Omental fat pad (tissue), 4 donors: ENCODE results near the gene GPC6. TPM values are rescaled to one million over a fixed set of nuclear protein-coding genes. Genes with fewer than 3 reads are reported as not detected.

Experiments
- ATAC-seq: fragments of 150-250 bp; one replicate; pipeline ENCODE4 v1.9.1; 2016; ENCODE audit warnings: mild to moderate bottlenecking, moderate library complexity; ENCODE audit not compliant: low FRiP score
- DNase-seq: peaks from one replicate; pipeline ENCODE4 v3.0.0-alpha.2; 2019; ENCODE audit warnings: low spot score
- CTCF ChIP-seq, 3 donors: fragments of 450-650 bp; IDR thresholded peaks; one replicate each; pipeline ENCODE4 v1.5.1; 2016 to 2017; ENCODE audit warnings: antibody characterized with exemption in 3 of 3, mild to moderate bottlenecking in 3 of 3, moderate library complexity in 2 of 3
- total RNA-seq, 4 donors: library from RNA; depleted of rRNA; stranded (reverse); fragments of >200 nt; gene quantifications; one replicate each; pipeline ENCODE4 v1.1.0, GENCODE V29; 2016

GPC6 gene
- total RNA-seq, 4 donors from 2014 or later = 9.2 to 24.4 (median 16.4) TPM

- DNase-seq = no peak
- TF ChIP-seq CTCF (IDR thresholded peaks at IDR 0.05) = no peak
- ATAC-seq = no peak
These were observed 985.6 kb downstream of the GPC6 start for GRCh38 chr13:94212196-94212595.

GRCh38 chr13:94214121-94214520 lies 987.5 kb downstream of the GPC6 start:
- ATAC-seq (no peak), DNase-seq (no peak)
- no peak for TF ChIP-seq CTCF (IDR thresholded peaks at IDR 0.05)

DNA sequence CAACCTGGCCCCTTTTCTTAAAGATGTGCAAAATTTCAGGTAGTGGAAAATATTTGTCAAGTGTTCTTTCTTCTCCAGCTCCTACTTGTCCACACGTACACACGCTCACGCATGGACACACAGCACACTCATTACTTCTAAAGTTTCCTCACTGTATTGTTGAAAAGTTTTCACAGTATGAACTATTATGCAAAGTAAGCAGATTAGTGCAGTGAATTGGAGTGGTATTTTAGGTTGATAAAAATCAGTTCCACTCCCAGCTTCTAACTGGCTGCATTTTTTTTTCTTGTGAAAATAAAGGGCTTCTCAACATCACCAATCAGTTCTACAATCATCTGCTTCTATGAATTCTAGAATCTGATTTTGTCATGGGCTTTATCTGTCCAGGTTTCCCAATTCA lies 988.4 kb downstream of the GPC6 start:
- ATAC-seq (no peak), DNase-seq (no peak)
- no peak for TF ChIP-seq CTCF (IDR thresholded peaks at IDR 0.05)

DNA sequence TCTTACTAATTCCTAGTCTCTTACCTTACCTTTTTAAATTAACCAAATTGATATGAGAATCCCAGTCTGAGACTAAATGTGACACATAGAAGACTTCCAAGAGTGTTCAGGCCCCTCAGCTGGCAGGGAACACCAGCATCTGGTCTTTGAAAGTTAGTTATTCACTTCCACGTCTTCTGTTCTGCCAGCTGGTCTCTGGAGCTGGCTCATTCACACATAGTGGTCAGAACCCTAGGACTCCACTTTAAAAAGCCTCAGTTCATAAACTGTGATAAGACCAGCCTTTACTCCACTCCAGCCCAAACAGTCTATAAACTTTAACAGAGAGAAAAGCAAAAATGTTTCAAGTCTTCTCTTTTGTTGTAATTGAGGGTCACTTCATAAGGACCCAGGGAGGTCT lies 989.9 kb downstream of the GPC6 start:
- DNase-seq (no peak), ATAC-seq (no peak)
- TF ChIP-seq CTCF (IDR thresholded peaks at IDR 0.05) = no peak

DNA sequence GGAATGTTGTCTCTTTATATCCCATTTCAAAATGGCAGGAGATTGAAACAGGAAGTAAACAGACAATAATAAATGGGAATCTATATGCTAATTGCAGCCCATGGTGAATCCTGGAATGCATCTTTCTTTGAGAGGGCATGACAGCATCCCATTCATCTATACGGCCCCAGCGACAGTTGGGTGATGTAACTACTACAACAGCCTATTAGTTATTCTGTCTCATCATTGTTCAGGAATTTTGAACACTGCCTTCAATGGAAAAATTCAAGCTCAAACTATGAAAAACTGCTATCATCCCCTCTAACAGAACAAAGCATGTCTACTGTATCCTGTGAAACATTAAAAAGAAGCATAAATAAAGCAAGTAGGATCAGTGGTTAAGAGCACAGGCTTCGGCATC lies 990.8 kb downstream of the GPC6 start:
- no peak for DNase-seq
- TF ChIP-seq CTCF (IDR thresholded peaks at IDR 0.05) = no peak
- no peak for ATAC-seq

DNA sequence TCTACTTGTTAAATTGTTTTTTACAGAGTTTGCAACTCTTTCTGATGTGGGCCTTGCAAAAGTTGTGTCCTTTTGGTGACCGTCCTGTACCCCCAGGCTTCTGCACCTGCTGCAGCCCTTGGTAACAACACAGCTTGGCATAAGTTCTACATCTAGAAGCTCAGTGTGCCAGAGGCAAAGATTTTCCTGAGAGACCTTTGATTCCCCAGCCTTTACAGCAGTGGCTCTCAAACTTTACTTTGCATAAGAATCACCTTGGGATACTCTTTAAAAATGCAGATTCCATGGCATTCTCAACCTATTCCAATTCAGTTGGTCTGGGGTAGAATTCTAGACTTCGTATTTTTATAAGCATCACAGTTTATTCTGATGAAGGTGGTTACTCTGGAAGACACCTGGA lies 991.9 kb downstream of the GPC6 start:
- TF ChIP-seq CTCF (IDR thresholded peaks at IDR 0.05) = no peak
- no peak for ATAC-seq
- DNase-seq = no peak

DNA sequence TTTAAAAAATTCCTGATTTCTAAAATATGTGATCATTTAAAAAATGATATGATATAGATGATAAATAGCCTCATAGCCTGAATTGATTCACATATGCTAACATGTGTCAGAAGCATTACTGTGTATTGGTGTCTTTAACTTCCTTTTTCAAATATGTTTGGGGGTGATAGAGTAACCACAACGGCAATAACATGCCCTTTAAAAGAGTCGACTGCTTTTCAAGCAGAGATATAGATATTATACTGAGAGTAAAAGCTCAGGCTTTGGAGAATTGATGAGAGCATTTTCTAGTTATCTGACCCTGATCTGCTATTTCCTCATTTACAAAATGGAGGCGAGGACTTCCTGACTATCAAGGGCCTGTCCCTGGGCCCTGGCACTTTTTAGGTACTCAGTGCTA lies 992.3 kb downstream of the GPC6 start:
- ATAC-seq = no peak
- no peak for DNase-seq

More for the DNA sequence above, 992.3 kb downstream of the GPC6 start:
- TF ChIP-seq CTCF (IDR thresholded peaks at IDR 0.05) = no peak
